Pancreas (tissue), 10 donors: Measurements from ENCODE around the gene KLF4. TPM values are rescaled to one million over a fixed set of nuclear protein-coding genes. Genes with fewer than 3 reads are reported as not detected.
A peak's percentile ranks its signal among the peaks of the same experiment; 100 is the strongest.

Experiments used
- ATAC-seq, 4 donors: fragments of 200-7000 bp; cut with Tn5 transposase; one replicate each; pipeline versions ENCODE4 v1.8.0 to v1.9.1; 2020; ENCODE audit warnings: mild to moderate bottlenecking in 4 of 4, moderate library complexity in 4 of 4
- DNase-seq, 6 donors: peaks; one replicate each; pipeline ENCODE4 v3.0.0-alpha.2; 2020
- FAIRE-seq: peaks from 2 replicates; lab custom pipeline; 2012; peaks lifted over from hg19 to GRCh38; lab: Jason Lieb, UNC
- H3K27ac ChIP-seq, 4 donors: fragments of 200-600 bp; sonication (generic); 1 replicate in 3 of 4; 2 replicates in 1 of 4; pipeline versions ENCODE4 v1.5.0 to v1.8.0; 2020
- H3K27me3 ChIP-seq, 4 donors: fragments of 200-600 bp; one replicate each; pipeline ENCODE4 v1.8.0; 2021
- H3K36me3 ChIP-seq, 3 donors: fragments of 200-600 bp; sonication (generic) in 1 of 3; one replicate each; pipeline versions ENCODE4 v1.5.0 to v1.8.0; 2020 to 2021
- H3K4me1 ChIP-seq, 3 donors: fragments of 200-600 bp; one replicate each; pipeline ENCODE4 v1.8.0; 2021
- H3K4me3 ChIP-seq, 4 donors: fragments of 200-600 bp; sonication (generic) in 2 of 4; one replicate each; pipeline versions ENCODE4 v1.5.0 to v1.8.0; 2020 to 2021
- H3K9me3 ChIP-seq, 4 donors: fragments of 200-600 bp; one replicate each; pipeline ENCODE4 v1.8.0; 2021
- WGBS, 2 donors: extraction: QIAGEN DNeasy Blood & Tissue Kit; methylation state at CpG; one replicate each; pipeline ENCODE4 v1.1.7; 2013; 5-methylcytosine and 5-hydroxymethylcytosine counted together
- intact Hi-C, 3 donors: fragments of 100-400 bp; cut with DNase I; formaldehyde crosslinking; loops; one replicate each; pipeline versions ENCODE4 v1.11.1 to v1.14.2; 2022
- polyA plus RNA-seq, 2 donors: library from polyadenylated mRNA; stranded (reverse); fragments of 200-250 nt; gene quantifications; one replicate each; pipeline ENCODE4 v1.2.3, GENCODE V29; 2013
- total RNA-seq, 6 donors: library from RNA; stranded (reverse); fragmentation: NEBNext Ultra II Directional in 4 of 6; extraction: Animal tissue kit (Norgen Biotek cat#: 25700) in 4 of 6; gene quantifications; one replicate each; pipeline versions ENCODE4 v1.2.1 to v1.2.4, GENCODE V29; 2021 to 2023
- TF ChIP-seq, protein P1 (sequence below), 4 donors: fragments of 200-600 bp; sonication (generic) in 3 of 4; IDR thresholded peaks; one replicate each; pipeline versions ENCODE4 v1.5.0 to v1.8.0; 2021; ENCODE audit warnings: antibody characterized with exemption in 4 of 4
- donor health status: healthy with polysubstance abuse.
- donor health status: DM: no; HTN: no; CAD: no; lungs with moderate emphysema.
- donor health status: DM: no; HTN: no; CAD: no.
- donor health status: control.
- donor health status: control.
- donor health status: Bipolar disorder and iron deficiency.
- donor health status: DM: yes; HTN: yes; CAD: no.
- donor health status: DM: no; HTN: no; CAD: no.
- donor health status: DM: no; HTN: no; CAD: no.
- donor health status: DM: yes; HTN: yes; CAD: no.

Gene KLF4
- total and polyA plus RNA-seq, 8 donors, result 3.2 to 9.9 (median 5.7) TPM

DNA sequence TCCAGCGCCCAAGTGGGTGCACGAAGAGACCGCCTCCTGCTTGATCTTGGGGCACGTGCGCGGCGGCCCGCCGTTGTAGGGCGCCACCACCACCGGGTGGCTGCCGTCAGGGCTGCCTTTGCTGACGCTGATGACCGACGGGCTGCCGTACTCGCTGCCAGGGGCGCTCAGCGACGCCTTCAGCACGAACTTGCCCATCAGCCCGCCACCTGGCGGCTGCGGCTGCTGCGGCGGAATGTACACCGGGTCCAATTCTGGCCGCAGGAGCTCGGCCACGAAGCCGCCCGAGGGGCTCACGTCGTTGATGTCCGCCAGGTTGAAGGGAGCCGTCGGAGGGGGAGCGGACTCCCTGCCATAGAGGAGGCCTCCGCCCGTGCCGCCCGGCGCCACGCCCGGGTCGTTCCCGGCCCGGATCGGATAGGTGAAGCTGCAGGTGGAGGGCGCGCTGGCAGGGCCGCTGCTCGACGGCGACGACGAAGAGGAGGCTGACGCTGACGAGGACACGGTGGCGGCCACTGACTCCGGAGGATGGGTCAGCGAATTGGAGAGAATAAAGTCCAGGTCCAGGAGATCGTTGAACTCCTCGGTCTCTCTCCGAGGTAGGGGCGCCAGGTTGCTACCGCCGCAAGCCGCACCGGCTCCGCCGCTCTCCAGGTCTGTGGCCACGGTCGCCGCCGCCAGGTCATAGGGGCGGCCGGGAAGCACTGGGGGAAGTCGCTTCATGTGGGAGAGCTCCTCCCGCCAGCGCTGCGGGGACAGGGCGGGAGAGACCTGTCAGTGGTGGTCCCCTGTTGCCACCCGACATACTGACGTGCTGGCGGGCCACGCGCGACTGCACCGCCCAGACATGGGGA is 1.8 kb downstream of the KLF4 start:
- WGBS, 2 donors, result 11 to 19% methylated on average over 75 to 91 of the region's 91 CpGs
- H3K27me3 ChIP-seq, result peaks cover 0 to 6% (median 0%) of the 10 kb centered on the region in 4 donors
- TF ChIP-seq, protein P1, sequence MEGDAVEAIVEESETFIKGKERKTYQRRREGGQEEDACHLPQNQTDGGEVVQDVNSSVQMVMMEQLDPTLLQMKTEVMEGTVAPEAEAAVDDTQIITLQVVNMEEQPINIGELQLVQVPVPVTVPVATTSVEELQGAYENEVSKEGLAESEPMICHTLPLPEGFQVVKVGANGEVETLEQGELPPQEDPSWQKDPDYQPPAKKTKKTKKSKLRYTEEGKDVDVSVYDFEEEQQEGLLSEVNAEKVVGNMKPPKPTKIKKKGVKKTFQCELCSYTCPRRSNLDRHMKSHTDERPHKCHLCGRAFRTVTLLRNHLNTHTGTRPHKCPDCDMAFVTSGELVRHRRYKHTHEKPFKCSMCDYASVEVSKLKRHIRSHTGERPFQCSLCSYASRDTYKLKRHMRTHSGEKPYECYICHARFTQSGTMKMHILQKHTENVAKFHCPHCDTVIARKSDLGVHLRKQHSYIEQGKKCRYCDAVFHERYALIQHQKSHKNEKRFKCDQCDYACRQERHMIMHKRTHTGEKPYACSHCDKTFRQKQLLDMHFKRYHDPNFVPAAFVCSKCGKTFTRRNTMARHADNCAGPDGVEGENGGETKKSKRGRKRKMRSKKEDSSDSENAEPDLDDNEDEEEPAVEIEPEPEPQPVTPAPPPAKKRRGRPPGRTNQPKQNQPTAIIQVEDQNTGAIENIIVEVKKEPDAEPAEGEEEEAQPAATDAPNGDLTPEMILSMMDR (IDR thresholded peaks at IDR 0.05), result peak; percentile 8 to 35 (median 22)
- ATAC-seq (peak in 2 of 4 donors; percentile 8 to 33), DNase-seq (peak; percentile 18 to 84 (median 54)), FAIRE-seq (no peak)
- intact Hi-C loops, result loop anchor here in 1 of 3 donors (5.0 kb wide), 1 partner anchor 785 kb away; no protein-coding TSS in a partner anchor
- H3K9me3 ChIP-seq, result no peaks in the 10 kb centered on the region
- no peaks in the 10 kb centered on the region for H3K36me3 ChIP-seq
- peaks cover 8 to 14% (median 12%) of the 10 kb centered on the region in 3 donors for H3K4me1 ChIP-seq
- H3K4me3 ChIP-seq, result peak overlapping the region; percentile 55 to 65 (median 56)
- H3K27ac ChIP-seq, result peak overlapping the region in 2 of 4 donors; percentile 66 to 70

DNA sequence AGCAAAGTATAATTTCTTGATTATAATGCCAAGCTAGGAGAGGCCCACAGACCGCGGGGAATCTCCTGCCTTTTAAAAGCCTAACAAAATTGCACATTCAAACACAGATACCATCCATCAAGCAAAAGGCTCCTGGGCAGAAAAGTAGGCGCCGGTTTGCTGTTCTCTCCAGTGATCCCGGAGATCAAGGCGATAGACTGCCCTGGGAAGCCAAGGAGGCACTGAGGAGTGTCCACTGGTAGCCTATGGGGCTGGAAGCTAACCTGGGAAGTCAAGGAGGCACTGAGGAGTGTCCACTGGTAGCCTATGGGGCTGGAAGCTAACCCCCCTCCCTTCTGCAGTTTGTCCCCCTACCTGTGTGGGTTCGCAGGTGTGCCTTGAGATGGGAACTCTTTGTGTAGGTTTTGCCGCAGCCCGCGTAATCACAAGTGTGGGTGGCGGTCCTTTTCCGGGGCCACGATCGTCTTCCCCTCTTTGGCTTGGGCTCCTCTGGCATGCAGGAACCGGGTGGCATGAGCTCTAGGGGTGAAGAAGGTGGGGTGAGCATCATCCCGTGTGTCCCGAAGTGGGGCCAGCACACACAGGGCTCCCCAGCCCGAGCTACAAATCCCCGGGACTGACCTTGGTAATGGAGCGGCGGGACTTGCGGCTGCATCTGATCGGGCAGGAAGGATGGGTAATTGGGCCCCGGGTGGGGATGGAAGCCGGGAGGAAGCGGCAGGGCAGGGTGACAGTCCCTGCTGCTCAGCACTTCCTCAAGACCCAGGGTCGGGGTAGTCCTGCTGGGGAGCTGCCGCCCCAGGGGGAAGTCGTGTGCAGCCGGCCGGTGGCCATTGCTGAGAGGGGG is 2.7 kb downstream of the KLF4 start:
- TF ChIP-seq, protein P1 (IDR thresholded peaks at IDR 0.05), result no peak
- Histone ChIP-seq H3K36me3 (no peaks in the 10 kb centered on the region), H3K27me3 (peaks cover 0 to 6% (median 0%) of the 10 kb centered on the region in 4 donors), H3K4me1 (peaks cover 5 to 14% (median 12%) of the 10 kb centered on the region in 3 donors), H3K9me3 (no peaks in the 10 kb centered on the region), H3K4me3 (peak overlapping the region in 2 of 4 donors; percentile 56 to 65), H3K27ac (no peak overlapping the region)
- FAIRE-seq (no peak), ATAC-seq (no peak), DNase-seq (peak in 1 of 6 donors; percentile 24)
- intact Hi-C loops, result loop anchor here in 1 of 3 donors (5.0 kb wide), 1 partner anchor 785 kb away; no protein-coding TSS in a partner anchor
- 49 to 60% methylated on average over 25 to 31 of the region's 31 CpGs for WGBS, 2 donors

DNA sequence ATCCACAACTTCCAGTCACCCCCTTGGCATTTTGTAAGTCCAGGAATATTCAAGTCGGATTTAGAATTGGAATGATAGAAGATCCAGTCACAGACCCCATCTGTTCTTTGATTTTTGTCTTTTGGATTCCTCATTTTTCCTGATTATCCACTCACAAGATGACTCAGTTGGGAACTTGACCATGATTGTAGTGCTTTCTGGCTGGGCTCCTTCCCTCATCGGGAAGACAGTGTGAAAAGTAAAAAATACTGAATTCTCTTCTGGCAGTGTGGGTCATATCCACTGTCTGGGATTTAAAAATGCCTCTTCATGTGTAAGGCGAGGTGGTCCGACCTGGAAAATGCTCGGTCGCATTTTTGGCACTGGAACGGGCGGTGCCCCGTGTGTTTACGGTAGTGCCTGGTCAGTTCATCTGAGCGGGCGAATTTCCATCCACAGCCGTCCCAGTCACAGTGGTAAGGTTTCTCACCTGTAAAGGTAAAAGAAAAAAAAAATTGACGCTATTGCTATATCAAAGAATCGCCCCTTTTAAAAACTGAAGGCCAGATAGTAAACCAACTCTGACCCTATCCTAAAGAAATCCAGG is 4.0 kb downstream of the KLF4 start:
- DNase-seq, result no peak
- TF ChIP-seq, protein P1 (IDR thresholded peaks at IDR 0.05), result no peak
- FAIRE-seq, result no peak
- intact Hi-C loops, result loop anchor here in 1 of 3 donors (5.0 kb wide), 1 partner anchor 787 kb away; no protein-coding TSS in a partner anchor
- no peak overlapping the region for H3K4me3 ChIP-seq
- H3K9me3 ChIP-seq, result no peaks in the 10 kb centered on the region
- no peaks in the 10 kb centered on the region for H3K36me3 ChIP-seq
- WGBS, 2 donors, result 85 to 90% methylated on average over 15 of the region's 15 CpGs
- peaks cover 0 to 5% (median 5%) of the 10 kb centered on the region in 3 donors for H3K4me1 ChIP-seq
- H3K27ac ChIP-seq, result no peak overlapping the region
- ATAC-seq, result no peak
- H3K27me3 ChIP-seq, result no peaks in the 10 kb centered on the region

DNA sequence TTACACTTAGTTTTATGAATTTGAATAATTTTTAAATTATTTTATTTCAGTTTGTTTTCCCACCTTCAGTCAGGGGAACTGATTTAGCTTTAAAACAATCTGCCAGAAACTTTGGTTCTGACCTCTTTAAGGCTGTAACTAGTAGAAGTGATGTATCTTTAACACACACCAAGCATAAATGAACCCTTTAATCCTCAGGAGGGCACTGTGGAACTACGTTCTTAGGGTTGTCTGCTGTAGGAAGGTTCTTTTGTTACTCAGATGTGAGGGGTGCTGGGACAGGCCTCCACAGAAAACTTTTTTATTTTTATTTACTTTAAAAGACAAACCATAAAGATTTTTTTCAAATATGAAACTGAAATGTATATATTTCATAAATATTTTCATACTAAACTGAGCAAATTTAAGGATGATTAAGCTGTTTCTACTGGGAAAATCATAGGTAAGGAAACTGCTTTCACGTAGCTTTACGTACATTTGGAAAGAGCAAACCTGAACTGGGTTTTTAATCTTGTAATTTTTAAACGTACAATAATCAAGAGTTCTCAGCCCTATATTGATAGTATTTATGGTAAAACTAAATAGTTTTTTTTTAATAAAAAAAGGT is 5.3 kb downstream of the KLF4 start:
- intact Hi-C loops, result no loop called here
- Histone ChIP-seq H3K4me3 (no peak overlapping the region), H3K27ac (no peak overlapping the region), H3K9me3 (no peaks in the 10 kb centered on the region), H3K27me3 (no peaks in the 10 kb centered on the region), H3K36me3 (no peaks in the 10 kb centered on the region), H3K4me1 (no peaks in the 10 kb centered on the region)
- ATAC-seq (peak; percentile 42 to 77 (median 62)), DNase-seq (peak in 2 of 6 donors; percentile 24 to 46), FAIRE-seq (peak; percentile 92)
- WGBS, 2 donors, result 51% methylated on average over 4 of the region's 4 CpGs
- TF ChIP-seq, protein P1 (IDR thresholded peaks at IDR 0.05), result peak in 3 of 4 donors; percentile 24 to 41 (median 39)
